Gastrocnemius medialis (tissue), 4 donors: ENCODE measurements around the gene TRIM71. TPM values are rescaled to one million over a fixed set of nuclear protein-coding genes. Genes with fewer than 3 reads are reported as not detected.

ENCODE experiments used
- ATAC-seq, 2 donors: fragments of 150-250 bp; one replicate each; pipeline ENCODE4 v1.9.1; 2016
- DNase-seq, 2 donors: peaks; one replicate each; pipeline ENCODE4 v3.0.0-alpha.2; 2019
- H3K27ac ChIP-seq, 4 donors: fragments of 200-600 bp; sonication (generic); 1 replicate in 1 of 4; 2 replicates in 3 of 4; pipeline ENCODE4 v1.5.1; 2016 to 2018; ENCODE audit warnings: mild to moderate bottlenecking in 2 of 4, moderate library complexity in 1 of 4
- H3K27me3 ChIP-seq, 3 donors: fragments of 200-600 bp; sonication (generic) in 2 of 3; 1 replicate in 1 of 3; 2 replicates in 2 of 3; pipeline versions ENCODE4 v1.5.1 to v1.6.0; 2016 to 2019; ENCODE audit warnings: mild to moderate bottlenecking in 1 of 3, moderate library complexity in 1 of 3
- H3K36me3 ChIP-seq, 2 donors: fragments of 200-600 bp; sonication (generic) in 1 of 2; one replicate each; pipeline ENCODE4 v1.5.1; 2017 to 2018
- H3K4me1 ChIP-seq, 2 donors: fragments of 200-600 bp; sonication (generic) in 1 of 2; one replicate each; pipeline ENCODE4 v1.5.1; 2016 to 2017; ENCODE audit warnings: mild to moderate bottlenecking in 2 of 2
- H3K4me3 ChIP-seq, 4 donors: fragments of 200-600 bp; sonication (generic) in 3 of 4; 1 replicate in 1 of 4; 2 replicates in 3 of 4; pipeline ENCODE4 v1.5.1; 2016 to 2019; ENCODE audit warnings: mild to moderate bottlenecking in 2 of 4
- H3K9me3 ChIP-seq, 3 donors: fragments of 200-600 bp; sonication (generic) in 2 of 3; 1 replicate in 1 of 3; 2 replicates in 2 of 3; pipeline ENCODE4 v1.5.1; 2016 to 2019
- CTCF ChIP-seq, 5 experiments: fragments of 450-650 bp in 3 of 5; fragments of 200-600 bp in 2 of 5; sonication (generic) in 2 of 5; IDR thresholded peaks in 4 of 5; conservative IDR thresholded peaks in 1 of 5; 1 replicate in 4 of 5; 2 replicates in 1 of 5; pipeline ENCODE4 v1.5.1; 2016 to 2019; ENCODE audit warnings: antibody characterized with exemption in 5 of 5, mild to moderate bottlenecking in 3 of 5, moderate library complexity in 3 of 5
- POLR2A ChIP-seq, 2 donors: fragments of 450-650 bp; IDR thresholded peaks; one replicate each; pipeline ENCODE4 v1.6.1; 2017; ENCODE audit warnings: antibody characterized with exemption in 2 of 2, mild to moderate bottlenecking in 2 of 2, moderate library complexity in 2 of 2
- in situ Hi-C, 4 donors: fragments of 200-750 bp; cut with MboI; loops; one replicate each; pipeline versions ENCODE4 v1.15.0 to v1.8.0; 2017; ENCODE audit warnings: low sequenced_read_pairs in 4 of 4
- intact Hi-C: fragments of 100-400 bp; cut with DNase I; formaldehyde crosslinking; loops from one replicate; pipeline ENCODE4 v1.15.1; 2023; ENCODE audit warnings: low total_unique reads
- total RNA-seq, 4 donors: library from RNA; depleted of rRNA; stranded (reverse); fragments of >200 nt; gene quantifications; one replicate each; pipeline versions ENCODE4 v1.1.0 to v1.2.3, GENCODE V29; 2016

Gene TRIM71
- total RNA-seq, 4 donors from 2014 or later: not detected

- DNase-seq (no peak), ATAC-seq (no peak)
- TF ChIP-seq CTCF (IDR thresholded peaks at IDR 0.05 in 4 of 5, conservative IDR thresholded peaks at IDR 0.05 in 1 of 5) (no peak), POLR2A (IDR thresholded peaks at IDR 0.05) (no peak)
- H3K36me3 ChIP-seq: no peaks in the 10 kb centered on the region
- H3K27ac ChIP-seq: no peak overlapping the region
- H3K9me3 ChIP-seq: no peaks in the 10 kb centered on the region
- H3K27me3 ChIP-seq: no peaks in the 10 kb centered on the region
- H3K4me3 ChIP-seq: no peak overlapping the region
- intact Hi-C loops (no loop called here), in situ Hi-C loops (no loop called here)
- H3K4me1 ChIP-seq: no peaks in the 10 kb centered on the region
Observed at GRCh38 chr3:32910954-32911353, 93.2 kb downstream of the TRIM71 start.

GRCh38 chr3:32912046-32912445 lies 94.2 kb downstream of the TRIM71 start:
- DNase-seq (no peak), ATAC-seq (no peak)
- Histone ChIP-seq H3K9me3 (no peaks in the 10 kb centered on the region), H3K36me3 (no peaks in the 10 kb centered on the region), H3K4me1 (no peaks in the 10 kb centered on the region), H3K4me3 (no peak overlapping the region), H3K27ac (no peak overlapping the region), H3K27me3 (no peaks in the 10 kb centered on the region)
- intact Hi-C loops: no loop called here
- TF ChIP-seq CTCF (IDR thresholded peaks at IDR 0.05 in 4 of 5, conservative IDR thresholded peaks at IDR 0.05 in 1 of 5): no peak
- in situ Hi-C loops: no loop called here

- Histone ChIP-seq H3K4me1 (no peaks in the 10 kb centered on the region), H3K4me3 (no peak overlapping the region), H3K9me3 (no peaks in the 10 kb centered on the region), H3K36me3 (no peaks in the 10 kb centered on the region), H3K27me3 (no peaks in the 10 kb centered on the region), H3K27ac (peak overlapping the region in 3 of 4 donors; percentile 24 to 41 (median 25))
- ATAC-seq (peak; percentile 70 to 80), DNase-seq (peak; percentile 22 to 64)
- in situ Hi-C loops (no loop called here), intact Hi-C loops (no loop called here)
- TF ChIP-seq CTCF (IDR thresholded peaks at IDR 0.05 in 4 of 5, conservative IDR thresholded peaks at IDR 0.05 in 1 of 5) (no peak), POLR2A (IDR thresholded peaks at IDR 0.05) (no peak)
Observed at GRCh38 chr3:32913790-32914446, 96.1 kb downstream of the TRIM71 start.

GRCh38 chr3:32919920-32920319 lies 102.1 kb downstream of the TRIM71 start:
- Histone ChIP-seq H3K4me1 (no peaks in the 10 kb centered on the region), H3K4me3 (no peak overlapping the region), H3K9me3 (no peaks in the 10 kb centered on the region), H3K27me3 (no peaks in the 10 kb centered on the region), H3K36me3 (no peaks in the 10 kb centered on the region), H3K27ac (no peak overlapping the region)
- ATAC-seq: no peak
- no peak for DNase-seq
- TF ChIP-seq CTCF (IDR thresholded peaks at IDR 0.05 in 4 of 5, conservative IDR thresholded peaks at IDR 0.05 in 1 of 5): no peak
- TF ChIP-seq POLR2A (IDR thresholded peaks at IDR 0.05): no peak
- intact Hi-C loops: no loop called here
- in situ Hi-C loops: no loop called here

- in situ Hi-C loops (no loop called here), intact Hi-C loops (no loop called here)
- TF ChIP-seq POLR2A (IDR thresholded peaks at IDR 0.05): no peak
- no peak for TF ChIP-seq CTCF (IDR thresholded peaks at IDR 0.05 in 4 of 5, conservative IDR thresholded peaks at IDR 0.05 in 1 of 5)
- DNase-seq (no peak), ATAC-seq (no peak)
- Histone ChIP-seq H3K36me3 (no peaks in the 10 kb centered on the region), H3K27ac (no peak overlapping the region), H3K4me1 (no peaks in the 10 kb centered on the region), H3K9me3 (no peaks in the 10 kb centered on the region), H3K27me3 (no peaks in the 10 kb centered on the region), H3K4me3 (no peak overlapping the region)
Observed at GRCh38 chr3:32922078-32922477, 104.3 kb downstream of the TRIM71 start.
